GM12874 (cell line): Measurements from ENCODE around the gene ATP13A5.

Experiments
- TF ChIP-seq, protein P1 (sequence below): IDR thresholded peaks from 2 replicates; pipeline ENCODE4 v1.5.1; 2011; ENCODE audit warnings: low read depth, mild to moderate bottlenecking, control low read depth, low read length, moderate library complexity; ENCODE audit not compliant: insufficient read depth

The ATP13A5 gene

DNA sequence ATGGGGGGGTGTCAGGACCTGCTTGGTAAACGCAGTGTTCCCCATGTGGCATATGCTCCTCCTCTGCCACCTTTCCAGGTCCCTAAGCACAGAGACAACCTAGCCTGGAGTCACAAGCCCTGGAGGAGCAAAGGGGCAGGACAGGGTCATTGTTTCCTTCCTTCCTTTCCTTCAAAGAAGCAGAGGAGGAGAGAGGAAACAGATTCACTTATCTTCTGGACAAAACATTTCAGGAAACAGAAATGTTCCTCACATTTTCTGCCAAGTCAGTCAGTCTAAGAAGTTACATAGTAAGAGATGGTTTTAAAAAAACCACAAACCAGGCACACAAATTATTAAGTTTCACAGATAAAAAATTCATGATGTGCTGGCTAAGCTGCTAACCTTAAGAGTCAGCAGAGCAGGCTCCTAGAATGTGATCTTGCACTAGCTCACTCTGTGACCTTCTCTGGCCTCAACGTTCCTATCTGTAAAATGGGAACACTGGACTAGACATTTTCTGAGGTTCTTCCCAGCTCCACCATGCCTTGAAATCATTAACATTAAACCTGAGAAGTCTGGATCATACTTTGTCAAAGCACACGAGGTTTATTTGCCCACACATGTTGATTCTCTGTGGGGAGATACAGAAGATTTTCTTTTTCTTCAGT lies 47.9 kb downstream of the ATP13A5 start:
- TF ChIP-seq, protein P1, sequence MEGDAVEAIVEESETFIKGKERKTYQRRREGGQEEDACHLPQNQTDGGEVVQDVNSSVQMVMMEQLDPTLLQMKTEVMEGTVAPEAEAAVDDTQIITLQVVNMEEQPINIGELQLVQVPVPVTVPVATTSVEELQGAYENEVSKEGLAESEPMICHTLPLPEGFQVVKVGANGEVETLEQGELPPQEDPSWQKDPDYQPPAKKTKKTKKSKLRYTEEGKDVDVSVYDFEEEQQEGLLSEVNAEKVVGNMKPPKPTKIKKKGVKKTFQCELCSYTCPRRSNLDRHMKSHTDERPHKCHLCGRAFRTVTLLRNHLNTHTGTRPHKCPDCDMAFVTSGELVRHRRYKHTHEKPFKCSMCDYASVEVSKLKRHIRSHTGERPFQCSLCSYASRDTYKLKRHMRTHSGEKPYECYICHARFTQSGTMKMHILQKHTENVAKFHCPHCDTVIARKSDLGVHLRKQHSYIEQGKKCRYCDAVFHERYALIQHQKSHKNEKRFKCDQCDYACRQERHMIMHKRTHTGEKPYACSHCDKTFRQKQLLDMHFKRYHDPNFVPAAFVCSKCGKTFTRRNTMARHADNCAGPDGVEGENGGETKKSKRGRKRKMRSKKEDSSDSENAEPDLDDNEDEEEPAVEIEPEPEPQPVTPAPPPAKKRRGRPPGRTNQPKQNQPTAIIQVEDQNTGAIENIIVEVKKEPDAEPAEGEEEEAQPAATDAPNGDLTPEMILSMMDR = no peak

GRCh38 chr3:193317682-193318300 lies 60.8 kb downstream of the ATP13A5 start:
- TF ChIP-seq, protein P1 = no peak

- TF ChIP-seq, protein P1 = 0 out of 2 replicates have a peak, but pooled peaks have one; percentile 11
Observed at GRCh38 chr3:193314161-193314560, 64.4 kb downstream of the ATP13A5 start.

- TF ChIP-seq, protein P1 = no peak
Observed at GRCh38 chr3:193313061-193313958, 65.2 kb downstream of the ATP13A5 start.

DNA sequence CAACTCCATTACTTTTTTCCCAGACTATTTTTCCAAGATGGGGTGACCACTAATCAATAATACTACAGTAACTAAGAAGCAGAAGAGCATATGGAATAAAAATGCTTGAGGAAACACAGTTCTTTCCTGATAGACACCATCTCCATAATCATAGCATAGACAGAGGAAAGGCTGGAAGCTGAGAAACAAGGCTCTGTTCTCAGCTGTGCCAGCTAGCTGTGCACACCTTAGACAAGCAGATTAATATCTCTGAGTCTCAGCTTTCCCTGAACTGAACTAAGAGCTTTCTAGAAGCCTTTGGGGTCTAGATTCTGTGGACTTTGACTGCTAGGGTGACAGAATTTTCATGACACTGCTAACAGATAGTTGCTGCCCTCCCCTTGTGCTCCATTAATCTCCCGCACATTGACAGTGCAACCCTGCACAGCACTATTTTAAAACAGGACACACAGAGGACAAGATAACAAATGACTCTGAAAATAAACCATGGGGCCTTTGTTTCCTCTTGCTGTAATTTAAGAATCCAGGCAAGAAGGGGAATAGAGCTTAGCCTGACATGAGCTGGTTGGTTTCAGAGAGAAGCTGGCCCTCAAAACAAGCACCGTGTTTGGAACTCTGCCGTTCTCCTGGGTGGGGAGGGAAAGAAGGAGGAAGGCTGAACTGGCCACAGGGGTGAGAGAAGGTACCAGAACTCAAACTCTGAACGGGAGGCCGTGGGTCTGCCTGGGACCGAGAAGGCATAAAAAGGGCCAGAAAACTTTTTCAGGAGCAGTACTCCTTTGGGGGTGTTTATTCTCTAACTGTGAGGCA lies 67.4 kb downstream of the ATP13A5 start:
- TF ChIP-seq, protein P1 = no peak

- TF ChIP-seq, protein P1 = no peak
Observed at GRCh38 chr3:193305356-193305755, 73.2 kb downstream of the ATP13A5 start.
